Measurements from ENCODE around the gene TSSK3. TPM values are rescaled to one million over a fixed set of nuclear protein-coding genes. Genes with fewer than 3 reads are reported as not detected.
A peak's percentile ranks its signal among the peaks of the same experiment; 100 is the strongest.

The TSSK3 gene
- total and polyA plus RNA-seq, 9 of the 15 experiments (the other 6 are each of a cell fraction or from before 2014, with no cell fraction given): 0.27 to 2.8 (median 1.9) TPM

DNA sequence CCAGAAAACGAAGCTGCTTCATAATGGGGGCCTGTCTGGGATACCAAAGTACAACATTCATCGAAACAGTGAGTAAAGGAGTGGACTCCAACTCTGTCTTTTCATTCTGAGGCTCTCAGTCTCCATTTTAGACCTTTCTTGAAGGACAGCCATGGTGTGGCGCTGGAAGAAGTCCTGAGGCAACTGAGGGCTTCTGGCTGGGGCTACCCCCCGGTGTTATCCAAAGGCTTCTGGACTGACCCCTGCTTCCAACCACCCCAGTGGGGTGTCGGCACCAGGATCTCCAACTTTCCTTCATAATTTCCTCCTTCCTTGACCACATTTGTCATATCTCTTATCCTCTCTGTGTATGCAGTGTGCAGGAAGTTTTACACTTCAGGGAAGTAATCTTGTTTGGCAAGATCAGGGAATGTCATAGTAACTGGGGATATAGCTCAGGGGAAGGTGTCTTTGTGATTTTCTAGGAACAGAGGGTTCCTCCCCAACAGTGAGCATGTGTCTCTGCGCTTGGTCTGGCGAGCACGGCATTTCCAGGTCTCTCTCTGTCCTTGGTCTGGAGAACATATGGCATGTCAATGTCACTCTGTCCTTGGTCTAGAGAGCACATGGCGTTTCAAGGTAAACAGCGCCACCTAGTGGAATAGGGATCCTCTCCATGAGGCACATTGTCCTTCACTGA, 51.3 kb downstream of the TSSK3 start (continued):
- TF ChIP-seq ZNF253 (CRISPR knock-in tag; conservative IDR thresholded peaks at IDR 0.05) (no peak), ZFP36 (IDR thresholded peaks at IDR 0.05; ENCODE audit: low read depth, low read length, partially characterized antibody) (no peak), CHD4 (IDR thresholded peaks at IDR 0.05; ENCODE audit: insufficient read depth, insufficient replicate concordance, low read depth, low read length, poor library complexity, severe bottlenecking) (no peak), NFIC (IDR thresholded peaks at IDR 0.05) (no peak), CBX3 (IDR thresholded peaks at IDR 0.05; ENCODE audit: borderline replicate concordance in 1 of 2, low read length in 2 of 2) (no peak; a peak in 1 of 3 replicates), TFAM (CRISPR knock-in tag; conservative IDR thresholded peaks at IDR 0.05) (no peak), TCF3 (CRISPR knock-in tag; IDR thresholded peaks at IDR 0.05) (peak; percentile 20; the same call in 1 of the 2 replicates), JUND (IDR thresholded peaks at IDR 0.05; ENCODE audit: borderline replicate concordance, low read depth, low read length) (peak; percentile 38; the same call in 1 of the 2 replicates), JUND (tag; IDR thresholded peaks at IDR 0.05; ENCODE audit: borderline replicate concordance, low read depth, low read length) (peak; percentile 66; the same call in 2 of the 3 replicates), E2F4 (CRISPR knock-in tag; IDR thresholded peaks at IDR 0.05; ENCODE audit: low read depth) (no peak), FOXP1 (CRISPR knock-in tag; IDR thresholded peaks at IDR 0.05) (peak; percentile 68), HMGN3 (IDR thresholded peaks at IDR 0.05; ENCODE audit: borderline replicate concordance, extremely low read depth, insufficient read length, low read depth, low read length) (no peak), REST (IDR thresholded peaks at IDR 0.05; ENCODE audit: borderline replicate concordance) (peak; percentile 90), REST (CRISPR knock-in tag; IDR thresholded peaks at IDR 0.05; ENCODE audit: low read depth) (no peak)
- TF ChIP-seq, protein P1, sequence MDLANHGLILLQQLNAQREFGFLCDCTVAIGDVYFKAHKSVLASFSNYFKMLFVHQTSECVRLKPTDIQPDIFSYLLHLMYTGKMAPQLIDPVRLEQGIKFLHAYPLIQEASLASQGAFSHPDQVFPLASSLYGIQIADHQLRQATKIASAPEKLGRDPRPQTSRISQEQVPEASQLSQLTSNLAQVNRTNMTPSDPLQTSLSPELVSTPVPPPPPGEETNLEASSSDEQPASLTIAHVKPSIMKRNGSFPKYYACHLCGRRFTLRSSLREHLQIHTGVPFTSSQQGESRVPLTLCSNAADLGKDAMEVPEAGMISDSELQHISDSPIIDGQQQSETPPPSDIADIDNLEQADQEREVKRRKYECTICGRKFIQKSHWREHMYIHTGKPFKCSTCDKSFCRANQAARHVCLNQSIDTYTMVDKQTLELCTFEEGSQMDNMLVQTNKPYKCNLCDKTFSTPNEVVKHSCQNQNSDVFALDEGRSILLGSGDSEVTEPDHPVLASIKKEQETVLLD (IDR thresholded peaks at IDR 0.05): 0 out of 2 replicates have a peak, but pooled peaks have one; percentile 50
- TF ChIP-seq, protein P2, sequence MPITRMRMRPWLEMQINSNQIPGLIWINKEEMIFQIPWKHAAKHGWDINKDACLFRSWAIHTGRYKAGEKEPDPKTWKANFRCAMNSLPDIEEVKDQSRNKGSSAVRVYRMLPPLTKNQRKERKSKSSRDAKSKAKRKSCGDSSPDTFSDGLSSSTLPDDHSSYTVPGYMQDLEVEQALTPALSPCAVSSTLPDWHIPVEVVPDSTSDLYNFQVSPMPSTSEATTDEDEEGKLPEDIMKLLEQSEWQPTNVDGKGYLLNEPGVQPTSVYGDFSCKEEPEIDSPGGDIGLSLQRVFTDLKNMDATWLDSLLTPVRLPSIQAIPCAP (CRISPR knock-in tag; IDR thresholded peaks at IDR 0.05; ENCODE audit: borderline replicate concordance): no peak
